NCI-H1694 treated with DMSO at 0.1 percent for 48 hours (cell line): ENCODE data around the gene SRP9.
"Not testable (repeated sequence)": the region's sequence is repeated elsewhere in the genome, so short reads cannot be mapped to it uniquely, and the experiment has no call there.

ENCODE experiments used
- DNase-seq: peaks from one replicate; lab custom pipeline; 2025; lab: John Stamatoyannopoulos, UW

The SRP9 gene

DNA sequence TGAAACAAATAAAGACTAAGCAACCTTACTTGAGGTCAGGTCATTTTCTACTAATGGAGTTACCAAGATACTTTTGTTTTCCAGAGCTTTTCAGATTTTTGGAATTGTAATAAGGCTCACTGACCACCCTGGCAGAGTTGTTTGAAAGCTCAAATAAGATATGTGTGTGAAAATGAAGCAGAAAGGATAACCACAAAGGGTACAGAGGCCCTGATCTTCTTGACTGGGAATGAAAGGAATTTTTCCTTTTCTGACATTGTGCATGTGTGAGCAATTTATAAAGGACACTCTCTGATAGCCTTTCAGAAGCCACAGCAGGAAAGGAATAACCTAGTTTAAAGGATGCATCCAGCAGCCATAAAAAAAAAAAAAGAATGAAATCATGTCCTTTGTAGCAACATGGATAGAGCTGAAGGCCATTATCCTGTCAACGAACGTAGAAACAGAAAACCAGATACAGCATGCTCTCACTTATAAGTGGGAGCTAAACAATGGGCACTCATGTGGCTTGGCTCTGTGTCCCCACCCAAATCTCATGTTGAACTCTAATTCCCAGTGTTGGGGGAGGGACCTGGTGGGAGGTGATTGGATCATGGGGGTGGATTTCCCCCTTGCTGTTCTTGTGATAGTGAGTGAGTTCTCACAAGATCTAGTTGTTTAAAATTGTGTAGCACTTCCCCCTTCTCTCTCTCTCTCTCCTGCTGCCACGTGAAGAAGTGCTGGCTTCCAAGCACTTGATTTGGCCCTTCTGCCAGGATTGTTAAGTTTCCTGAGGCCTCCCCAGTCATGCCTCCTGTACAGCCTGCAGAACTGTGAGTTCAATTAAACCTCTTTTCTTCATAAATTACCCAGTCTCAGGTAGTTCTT lies 3.1 kb upstream of the SRP9 start:
- no peak for DNase-seq

DNA sequence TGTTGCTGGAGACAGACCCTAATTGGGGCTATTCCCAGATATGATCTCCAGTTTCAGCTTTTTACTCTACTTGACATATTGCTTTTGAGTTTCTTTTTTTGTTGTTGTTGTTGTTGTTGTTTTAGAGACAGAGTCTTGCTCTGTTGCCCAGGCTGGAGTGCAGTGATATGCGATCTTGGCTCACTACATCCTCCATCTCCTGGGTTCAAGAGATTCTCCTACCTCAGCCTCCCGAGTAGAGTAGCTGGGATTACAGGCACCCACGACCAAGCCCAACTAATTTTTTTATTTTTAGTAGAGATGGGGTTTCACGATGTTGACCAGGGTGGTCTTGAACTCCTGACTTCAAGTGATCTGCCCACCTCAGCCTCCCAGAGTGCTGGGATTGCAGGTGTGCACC lies 1.3 kb upstream of the SRP9 start:
- no peak for DNase-seq

DNA sequence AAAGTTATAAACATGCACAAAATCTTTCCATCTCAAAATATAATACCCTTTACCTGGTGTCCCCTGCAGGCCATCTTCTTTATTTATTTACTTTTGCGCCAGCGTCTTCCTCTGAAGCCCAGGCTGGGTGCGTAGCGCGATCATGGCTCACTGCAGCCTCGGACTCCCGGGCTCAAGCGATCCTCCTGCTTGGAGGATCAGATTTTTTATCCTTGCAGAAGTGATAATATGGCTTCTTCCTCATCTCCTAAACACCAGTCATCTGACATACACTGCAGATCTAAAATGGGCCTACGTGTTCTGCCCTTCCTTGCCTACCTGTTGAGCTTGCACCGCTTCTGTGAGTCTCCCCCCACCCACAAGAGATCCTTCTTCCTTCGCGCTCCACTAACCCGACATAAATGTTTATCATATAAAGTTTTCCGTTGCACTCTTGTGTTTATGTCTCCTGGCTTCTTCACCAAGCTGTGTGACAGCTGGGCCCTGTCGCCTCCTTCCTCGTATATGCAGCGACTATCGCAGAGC lies 506 bp upstream of the SRP9 start:
- DNase-seq, result no peak

- DNase-seq, result no peak
Observed at GRCh38 chr1:225778337-225778669, 677 bp downstream of the SRP9 start.

DNA sequence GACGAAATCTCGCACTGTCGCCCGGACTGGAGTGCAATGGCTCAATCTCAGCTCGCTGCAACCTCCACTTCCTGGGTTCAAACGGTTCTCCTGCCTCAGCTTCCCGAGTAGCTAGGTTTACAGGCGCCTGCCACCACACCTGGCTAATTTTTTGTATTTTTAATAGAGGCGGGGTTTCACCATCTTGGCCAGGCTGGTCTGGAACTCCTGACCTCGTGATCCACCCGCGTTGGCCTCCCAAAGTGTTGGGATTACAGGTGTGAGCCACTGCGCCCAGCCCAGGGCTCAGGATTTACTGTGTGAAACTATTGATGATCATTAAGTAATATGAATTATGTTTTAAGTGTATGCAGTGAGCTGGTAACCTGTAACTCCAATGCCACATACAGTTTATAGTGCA lies 1.5 kb downstream of the SRP9 start:
- DNase-seq, result not testable (repeated sequence)

- DNase-seq, result no peak
Observed at GRCh38 chr1:225780134-225780533, 2.5 kb downstream of the SRP9 start.

DNA sequence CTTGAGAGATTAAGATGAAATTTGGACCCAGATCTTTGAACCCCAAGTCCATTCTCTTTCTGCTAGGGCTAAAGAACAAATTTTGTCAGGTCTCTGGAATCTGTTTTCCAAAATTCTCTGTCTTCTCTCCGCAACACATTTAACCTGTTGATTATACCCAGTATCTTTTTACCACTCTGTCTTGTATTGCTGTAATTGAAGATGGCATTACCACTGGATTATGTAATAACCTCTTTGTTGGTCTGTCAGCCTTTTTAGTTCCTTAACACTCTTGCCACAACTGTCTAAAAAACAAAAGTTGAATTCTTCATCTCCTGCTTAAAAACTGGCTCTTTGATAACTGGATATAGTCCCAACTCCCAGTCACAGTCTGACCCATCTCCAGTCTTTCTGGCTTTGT lies 3.0 kb downstream of the SRP9 start:
- DNase-seq, result no peak

DNA sequence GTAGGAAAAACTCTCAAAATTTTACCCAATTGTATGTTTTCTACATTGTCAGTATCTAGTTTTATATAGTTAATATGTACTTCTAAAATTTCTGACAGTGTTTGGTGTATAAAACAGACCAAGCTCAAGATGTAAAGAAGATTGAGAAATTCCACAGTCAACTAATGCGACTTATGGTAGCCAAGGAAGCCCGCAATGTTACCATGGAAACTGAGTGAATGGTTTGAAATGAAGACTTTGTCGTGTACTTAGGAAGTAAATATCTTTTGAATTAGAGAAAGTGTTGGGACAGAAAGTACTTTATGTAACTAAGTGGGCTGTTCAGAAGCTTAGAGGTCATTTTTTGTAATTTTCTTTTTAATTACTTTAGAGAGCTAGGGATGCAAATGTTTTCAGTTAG lies 11.5 kb downstream of the SRP9 start:
- DNase-seq, result not testable (repeated sequence)

DNA sequence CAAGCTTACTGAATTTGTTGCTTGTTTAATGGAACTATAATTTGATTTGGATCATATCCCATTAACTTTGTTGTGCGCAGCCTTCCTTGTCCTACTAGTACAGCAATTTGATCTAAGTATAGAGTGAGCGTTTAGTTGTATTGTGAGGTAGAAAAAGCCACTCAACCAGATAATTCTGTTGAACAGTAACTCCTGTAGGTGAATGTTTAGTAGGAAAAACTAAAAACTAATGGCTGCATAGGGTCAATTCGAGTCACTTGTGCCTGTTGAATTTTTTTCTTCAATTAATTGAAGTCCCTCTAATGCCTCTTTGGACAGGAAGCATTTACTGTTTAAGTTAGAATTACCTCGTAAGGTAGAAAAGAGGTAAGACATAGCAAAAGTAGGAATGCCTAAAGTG lies 17.3 kb downstream of the SRP9 start:
- no peak for DNase-seq

- not testable (repeated sequence) for DNase-seq
Observed at GRCh38 chr1:225796097-225796496, 18.5 kb downstream of the SRP9 start.

DNA sequence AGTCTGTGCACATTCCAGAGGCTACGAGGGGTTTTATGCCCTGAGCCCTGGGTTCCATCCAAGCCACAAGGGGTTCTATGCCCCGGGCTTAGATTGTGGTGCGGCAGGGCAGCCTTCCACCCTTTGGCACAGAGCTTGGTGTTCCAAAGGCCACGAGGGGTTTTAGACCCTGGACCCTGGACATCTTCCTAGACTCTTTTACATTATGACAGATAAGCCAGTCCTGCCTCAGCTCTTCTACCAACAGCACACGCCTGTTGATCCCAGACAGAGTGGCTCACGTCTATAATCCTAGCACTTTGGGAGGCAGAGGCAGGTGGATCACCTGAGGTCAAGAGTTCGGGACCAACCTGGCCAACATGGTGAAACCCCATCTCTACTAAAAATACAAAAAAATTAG lies 23.5 kb downstream of the SRP9 start:
- not testable (repeated sequence) for DNase-seq

DNA sequence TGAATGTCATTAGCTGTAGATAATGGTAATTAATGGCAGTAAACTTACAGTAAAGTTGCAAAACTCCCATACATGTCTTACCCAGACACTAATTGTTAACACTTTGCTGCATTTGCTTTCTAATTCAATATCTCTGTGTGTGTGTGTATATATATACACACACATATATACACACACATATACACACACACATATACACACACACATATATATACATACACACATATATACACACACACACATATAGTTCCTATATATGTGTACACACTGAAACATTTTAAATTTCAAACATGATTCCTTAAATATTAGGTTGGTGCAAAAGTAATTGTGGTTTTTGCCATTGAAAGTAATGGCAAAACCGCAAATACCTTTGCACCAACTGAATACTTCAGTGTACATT lies 28.6 kb downstream of the SRP9 start:
- no peak for DNase-seq

GRCh38 chr1:225806736-225807135 lies 29.1 kb downstream of the SRP9 start:
- DNase-seq, result not testable (repeated sequence)

DNA sequence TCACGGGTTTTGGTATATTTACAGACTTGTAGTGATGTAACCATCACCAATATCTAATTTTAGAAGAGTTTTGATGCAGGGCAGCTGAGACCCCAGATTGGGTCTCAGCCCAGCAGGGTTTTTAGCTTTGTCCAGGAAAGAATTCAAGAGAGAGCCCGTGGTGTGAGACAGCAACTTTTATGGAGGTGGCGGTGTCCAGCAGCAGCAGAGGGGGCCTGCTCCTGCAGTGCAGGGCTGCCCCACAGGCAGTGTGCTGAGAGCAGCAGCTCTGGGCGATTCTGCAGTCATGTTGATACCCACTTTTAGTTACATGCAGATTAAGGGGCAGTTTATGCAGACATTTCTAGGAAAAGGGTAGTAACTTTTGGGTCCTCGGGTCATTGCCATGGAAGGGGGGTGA lies 30.5 kb downstream of the SRP9 start:
- DNase-seq, result no peak

DNA sequence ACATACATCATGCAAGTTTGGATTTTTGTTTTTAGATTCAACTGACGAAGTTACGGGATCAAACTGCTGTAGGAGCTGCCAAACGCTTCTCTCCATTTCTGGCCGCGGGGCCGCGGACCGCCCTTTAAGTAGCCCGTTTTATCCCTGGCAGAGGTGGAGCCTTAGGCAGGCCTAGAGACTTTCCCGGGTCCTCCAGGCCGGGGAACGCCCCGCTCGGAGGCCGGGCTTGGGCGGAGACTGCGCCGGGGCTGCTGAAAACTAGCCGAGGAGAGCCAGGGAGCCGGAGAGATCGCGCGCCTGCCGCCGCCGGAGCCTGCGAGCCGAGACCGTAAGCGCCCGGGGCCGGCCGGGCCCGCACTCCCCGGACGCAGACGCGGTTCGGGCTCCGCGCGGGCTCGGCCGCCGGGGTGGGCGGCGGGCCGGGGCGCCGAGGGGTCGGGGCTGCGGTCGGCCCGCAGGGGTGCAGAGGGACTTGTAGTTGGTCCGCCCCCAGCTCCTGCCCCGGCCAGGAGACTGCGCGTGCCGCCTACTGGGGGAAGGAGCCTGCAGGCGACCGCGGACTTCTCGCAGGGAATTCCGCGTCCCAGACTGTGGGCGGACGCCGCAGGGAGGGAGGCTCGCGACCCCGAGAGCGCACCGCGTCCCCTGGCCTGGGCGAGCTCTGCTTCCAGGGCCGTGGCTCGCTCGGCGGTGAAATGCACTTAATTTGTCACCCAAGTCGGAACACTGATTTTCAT lies 32.4 kb downstream of the SRP9 start, which contains the start of gene EPHX1:
EPHX1 (plus strand) TSS at position 283 of the 737 bp plus-strand sequence. CDS start 18,606 bp downstream, outside the sequence.
- peak; percentile 84 for DNase-seq

GRCh38 chr1:225810579-225811538 lies 33.2 kb downstream of the SRP9 start:
- DNase-seq, result not testable (repeated sequence)

GRCh38 chr1:225811622-225812487 lies 34.2 kb downstream of the SRP9 start:
- DNase-seq, result peak; percentile 75

GRCh38 chr1:225812488-225813213 lies 35.0 kb downstream of the SRP9 start:
- no peak for DNase-seq

DNA sequence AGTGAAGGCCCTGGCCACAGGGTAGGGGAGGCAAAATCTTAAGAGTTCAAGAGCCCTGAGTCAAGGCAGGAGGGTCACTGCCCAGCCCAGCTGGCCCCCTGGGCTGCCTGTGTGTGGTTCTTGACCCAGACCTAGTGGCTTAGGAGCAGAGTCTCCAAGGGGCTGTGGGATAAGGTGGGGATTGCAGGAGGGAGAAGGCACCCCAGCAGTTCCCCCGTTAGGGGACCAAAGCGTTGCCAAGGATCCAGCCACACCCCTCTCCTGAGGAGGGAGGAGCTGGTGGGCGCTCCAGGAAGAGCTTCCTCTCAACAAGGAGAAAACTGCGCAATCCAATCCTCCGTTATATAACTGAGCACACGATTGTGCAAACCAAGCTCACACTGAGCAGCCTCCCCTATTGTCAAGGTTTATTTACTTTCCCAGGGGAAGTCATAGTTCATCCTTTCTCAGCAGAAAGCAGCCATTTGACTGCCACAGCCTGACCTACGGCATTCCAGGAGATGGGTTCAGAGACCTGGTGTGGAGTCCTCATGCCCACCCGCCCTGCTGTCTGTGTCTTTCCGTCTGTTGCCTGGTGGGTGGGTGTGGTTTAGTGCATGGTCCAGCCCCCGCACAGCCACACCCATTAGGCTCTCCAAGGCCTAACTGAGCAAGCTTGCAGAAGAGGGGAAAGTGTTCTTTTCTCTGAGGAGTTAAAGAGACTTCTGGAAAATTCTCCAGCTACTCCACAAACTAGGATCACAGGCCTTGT lies 35.8 kb downstream of the SRP9 start:
- DNase-seq, result no peak
